Stimulated activated CD4-positive, alpha-beta T cell treated with anti-CD3 and anti-CD28 coated beads, TNF-alpha, amount 100 ng/mL, for 24 hours (primary cell): ENCODE measurements around the gene FAT2.
"Not testable (repeated sequence)": the region's sequence is repeated elsewhere in the genome, so short reads cannot be mapped to it uniquely, and the experiment has no call there.

ENCODE experiments used
- DNase-seq, 3 experiments: peaks; one replicate each; pipeline ENCODE4 v3.0.0-alpha.2; 2020; ENCODE audit warnings: low read depth in 3 of 3

FAT2 gene

GRCh38 chr5:151581812-151582583 lies 9.1 kb downstream of the FAT2 start:
- no peak for DNase-seq

- no peak for DNase-seq
These were observed 9.8 kb downstream of the FAT2 start for GRCh38 chr5:151581347-151581746.

GRCh38 chr5:151580858-151581257 lies 10.3 kb downstream of the FAT2 start:
- no peak for DNase-seq

GRCh38 chr5:151580239-151580638 lies 10.9 kb downstream of the FAT2 start:
- no peak for DNase-seq

- DNase-seq = not testable (repeated sequence)
These were observed 12.0 kb downstream of the FAT2 start for GRCh38 chr5:151579146-151579545.

- no peak for DNase-seq
These were observed 12.7 kb downstream of the FAT2 start for GRCh38 chr5:151578326-151579025.

GRCh38 chr5:151577566-151577965 lies 13.6 kb downstream of the FAT2 start:
- no peak for DNase-seq

- no peak for DNase-seq
These were observed 16.6 kb downstream of the FAT2 start for GRCh38 chr5:151574444-151574996.

GRCh38 chr5:151572657-151573368 lies 18.3 kb downstream of the FAT2 start:
- DNase-seq = no peak

GRCh38 chr5:151571270-151572173 lies 19.6 kb downstream of the FAT2 start:
- DNase-seq = no peak

- no peak for DNase-seq
These were observed 20.4 kb downstream of the FAT2 start for GRCh38 chr5:151570512-151571269.

- no peak for DNase-seq
These were observed 21.1 kb downstream of the FAT2 start for GRCh38 chr5:151570058-151570457.

- DNase-seq = peak in 1 of 3 experiments; percentile 35
These were observed 21.7 kb downstream of the FAT2 start for GRCh38 chr5:151569132-151570046.

GRCh38 chr5:151568036-151568435 lies 23.1 kb downstream of the FAT2 start:
- no peak for DNase-seq

GRCh38 chr5:151565971-151566370 lies 25.2 kb downstream of the FAT2 start:
- DNase-seq = no peak

GRCh38 chr5:151562019-151562707 lies 29.0 kb downstream of the FAT2 start:
- no peak for DNase-seq

GRCh38 chr5:151557951-151558350 lies 33.2 kb downstream of the FAT2 start:
- no peak for DNase-seq

- no peak for DNase-seq
These were observed 33.7 kb downstream of the FAT2 start for GRCh38 chr5:151557466-151557865.

GRCh38 chr5:151556806-151557205 lies 34.3 kb downstream of the FAT2 start:
- no peak for DNase-seq
